ENCODE measurements around the gene TTLL3.
A peak's percentile ranks its signal among the peaks of the same experiment; 100 is the strongest.

DNA sequence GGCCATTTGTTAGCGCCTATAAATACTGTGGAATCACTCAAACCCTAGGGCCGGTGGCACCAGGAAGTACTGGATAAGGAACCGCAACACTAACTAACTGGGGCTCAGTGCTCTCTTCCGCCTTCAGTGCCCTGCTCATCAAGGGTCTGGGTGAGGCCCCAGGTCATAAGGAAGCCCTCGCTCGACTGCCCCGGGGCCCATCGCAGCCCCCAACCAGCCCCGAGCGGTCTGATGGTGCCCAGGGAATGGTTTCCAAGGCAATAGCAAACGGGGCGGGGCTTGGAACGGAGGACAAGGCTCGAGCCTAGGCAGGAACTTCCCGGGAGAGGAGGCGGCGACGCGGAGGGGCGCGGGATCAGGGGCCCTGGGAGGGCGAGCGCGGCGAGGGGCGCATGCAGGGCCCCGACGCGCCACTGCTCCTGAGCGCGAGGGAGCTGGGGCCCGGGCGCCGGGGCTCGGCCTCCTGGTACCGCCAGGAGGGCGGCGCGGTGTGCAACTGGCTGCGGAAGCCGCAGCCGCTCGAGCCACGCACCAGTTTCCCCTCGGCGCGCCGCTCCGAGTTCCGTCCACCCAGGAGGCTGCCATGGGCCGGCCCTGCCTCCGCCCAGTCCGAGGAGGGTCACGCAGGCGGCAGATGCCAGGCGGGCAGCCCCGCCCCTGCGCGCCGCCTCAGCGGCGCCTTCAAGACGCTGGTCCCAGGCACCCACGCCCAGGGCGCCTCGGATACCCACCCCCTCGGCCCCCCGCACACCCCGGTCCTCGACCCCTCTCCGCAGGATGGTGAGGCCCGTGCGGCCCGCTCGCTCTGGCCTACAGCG, at the start of gene TTLL3:
- TF ChIP-seq KDM1A (IDR thresholded peaks at IDR 0.05; ENCODE audit: borderline replicate concordance, low read length) = no peak
- no peak for TF ChIP-seq SP4 (IDR thresholded peaks at IDR 0.05; ENCODE audit: low read length)
- TF ChIP-seq MAX (IDR thresholded peaks at IDR 0.05) = no peak
- TF ChIP-seq TAF1 (IDR thresholded peaks at IDR 0.05; ENCODE audit: low read depth, low read length) = 0 out of 2 replicates have a peak, but pooled peaks have one; percentile 26
- no peak for TF ChIP-seq NRF1 (IDR thresholded peaks at IDR 0.05; ENCODE audit: low read depth, low read length)
- TF ChIP-seq HDAC6 (IDR thresholded peaks at IDR 0.05; ENCODE audit: low read depth, low read length) = no peak
- TF ChIP-seq, protein P1, sequence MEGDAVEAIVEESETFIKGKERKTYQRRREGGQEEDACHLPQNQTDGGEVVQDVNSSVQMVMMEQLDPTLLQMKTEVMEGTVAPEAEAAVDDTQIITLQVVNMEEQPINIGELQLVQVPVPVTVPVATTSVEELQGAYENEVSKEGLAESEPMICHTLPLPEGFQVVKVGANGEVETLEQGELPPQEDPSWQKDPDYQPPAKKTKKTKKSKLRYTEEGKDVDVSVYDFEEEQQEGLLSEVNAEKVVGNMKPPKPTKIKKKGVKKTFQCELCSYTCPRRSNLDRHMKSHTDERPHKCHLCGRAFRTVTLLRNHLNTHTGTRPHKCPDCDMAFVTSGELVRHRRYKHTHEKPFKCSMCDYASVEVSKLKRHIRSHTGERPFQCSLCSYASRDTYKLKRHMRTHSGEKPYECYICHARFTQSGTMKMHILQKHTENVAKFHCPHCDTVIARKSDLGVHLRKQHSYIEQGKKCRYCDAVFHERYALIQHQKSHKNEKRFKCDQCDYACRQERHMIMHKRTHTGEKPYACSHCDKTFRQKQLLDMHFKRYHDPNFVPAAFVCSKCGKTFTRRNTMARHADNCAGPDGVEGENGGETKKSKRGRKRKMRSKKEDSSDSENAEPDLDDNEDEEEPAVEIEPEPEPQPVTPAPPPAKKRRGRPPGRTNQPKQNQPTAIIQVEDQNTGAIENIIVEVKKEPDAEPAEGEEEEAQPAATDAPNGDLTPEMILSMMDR (IDR thresholded peaks at IDR 0.05; ENCODE audit: control extremely low read depth in 1 of 3, insufficient read depth in 1 of 3, low read depth in 1 of 3, low read length in 3 of 3) = no peak
- no peak; a peak in 2 of 4 replicates for TF ChIP-seq SIN3A (conservative IDR thresholded peaks at IDR 0.05 in 1 of 2, IDR thresholded peaks at IDR 0.05 in 1 of 2; ENCODE audit: low read depth in 1 of 2, low read length in 2 of 2)

Data from H1 (cell line).